NCI-H345 treated with DMSO at 0.1 percent for 48 hours (cell line): ENCODE results near the gene HSD17B11.
"Not testable (repeated sequence)": the region's sequence is repeated elsewhere in the genome, so short reads cannot be mapped to it uniquely, and the experiment has no call there.

Experiments
- DNase-seq: peaks from one replicate; lab custom pipeline; 2025; ENCODE audit not compliant: unreplicated experiment; lab: John Stamatoyannopoulos, UW

The HSD17B11 gene

DNA sequence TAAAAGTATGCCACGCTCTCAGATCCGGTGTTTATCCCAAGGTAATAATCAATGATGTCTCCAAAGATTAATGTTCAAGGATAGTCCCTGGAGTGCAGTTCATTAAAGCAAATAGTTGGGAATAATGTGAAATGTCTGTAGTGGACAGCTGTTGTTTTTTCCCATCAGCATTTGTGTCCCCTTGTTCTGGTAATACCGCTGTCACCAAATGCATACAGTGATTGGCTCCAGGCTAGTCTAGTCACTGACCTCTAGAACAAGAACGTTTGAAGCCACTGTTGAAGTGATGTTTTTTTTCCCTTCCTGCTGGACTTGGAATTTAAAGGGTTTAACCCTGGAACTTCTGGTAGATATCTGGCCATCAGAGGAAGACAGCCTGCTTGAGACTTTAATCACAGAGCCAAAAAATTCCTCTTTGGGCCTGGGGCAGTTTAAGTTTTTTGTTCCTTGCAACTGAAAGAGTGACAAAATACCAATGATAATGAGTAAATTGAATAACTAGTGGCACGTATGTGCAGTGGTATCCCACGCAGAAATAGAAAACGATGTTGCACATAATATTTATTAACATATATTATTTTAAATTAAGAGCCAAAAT lies 30.6 kb downstream of the HSD17B11 start:
- no peak for DNase-seq

DNA sequence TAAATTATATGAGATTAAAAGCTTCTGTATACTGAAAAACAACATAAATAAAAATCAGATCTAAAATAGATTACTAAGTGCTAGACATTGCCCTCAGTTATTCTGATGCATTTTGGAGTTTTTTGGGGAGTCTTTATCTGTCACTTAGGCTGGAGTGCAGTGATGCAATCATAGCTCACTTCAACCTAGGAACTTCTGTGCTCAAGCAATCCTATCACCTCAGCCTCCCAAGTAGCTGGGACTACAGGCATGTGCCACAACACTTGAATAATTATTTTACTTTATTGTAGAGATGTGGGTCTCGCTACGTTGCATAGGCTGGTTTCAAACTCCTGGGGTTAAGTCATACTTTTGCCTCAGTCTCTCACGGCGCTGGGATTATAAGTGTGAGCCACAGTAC lies 31.7 kb downstream of the HSD17B11 start:
- DNase-seq = no peak

- no peak for DNase-seq
These were observed 34.0 kb downstream of the HSD17B11 start for GRCh38 chr4:87356832-87357526.

DNA sequence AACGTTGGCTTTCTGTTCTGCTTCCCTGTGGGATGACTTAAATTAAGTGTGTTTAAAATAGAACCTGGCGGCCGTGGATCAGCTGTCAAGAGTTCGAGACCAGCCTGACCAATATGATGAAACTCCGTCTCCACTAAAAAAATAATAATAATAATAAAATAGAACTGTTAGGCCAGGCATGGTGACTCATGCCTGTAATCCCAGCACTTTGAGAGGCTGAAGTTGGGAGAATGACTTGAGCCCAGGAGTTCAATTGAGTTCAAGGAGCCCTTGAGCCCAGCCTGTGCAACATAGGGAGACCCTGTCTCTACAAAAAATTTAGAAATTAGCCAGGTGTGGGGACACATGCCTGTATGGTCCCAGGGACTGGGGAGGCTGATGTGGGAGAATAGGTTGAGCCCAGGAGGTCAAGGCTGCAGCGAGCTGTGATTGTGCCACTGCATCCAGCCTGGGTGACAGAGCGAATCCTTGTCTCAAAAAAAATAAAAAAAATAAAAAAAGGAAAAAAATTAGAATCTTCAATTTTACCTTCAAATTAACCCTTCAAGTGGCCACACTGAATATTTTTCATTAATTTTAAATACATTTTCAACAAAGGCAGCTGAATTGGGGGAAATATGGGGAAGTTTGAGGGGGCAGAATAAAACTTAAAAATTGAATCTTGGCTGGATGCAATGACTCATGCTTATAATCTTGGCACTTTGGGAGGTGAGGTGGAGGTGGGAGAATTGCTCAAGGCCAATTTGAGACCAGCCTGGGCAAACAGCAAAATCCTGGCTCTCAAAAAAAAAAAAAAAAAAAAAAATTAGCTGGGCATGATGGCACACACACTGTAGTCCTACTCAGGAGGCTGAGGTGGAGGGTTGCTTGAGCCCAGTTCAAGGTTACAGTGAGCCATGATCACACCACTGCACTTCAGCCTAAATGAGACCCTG lies 36.6 kb downstream of the HSD17B11 start:
- DNase-seq = no peak

DNA sequence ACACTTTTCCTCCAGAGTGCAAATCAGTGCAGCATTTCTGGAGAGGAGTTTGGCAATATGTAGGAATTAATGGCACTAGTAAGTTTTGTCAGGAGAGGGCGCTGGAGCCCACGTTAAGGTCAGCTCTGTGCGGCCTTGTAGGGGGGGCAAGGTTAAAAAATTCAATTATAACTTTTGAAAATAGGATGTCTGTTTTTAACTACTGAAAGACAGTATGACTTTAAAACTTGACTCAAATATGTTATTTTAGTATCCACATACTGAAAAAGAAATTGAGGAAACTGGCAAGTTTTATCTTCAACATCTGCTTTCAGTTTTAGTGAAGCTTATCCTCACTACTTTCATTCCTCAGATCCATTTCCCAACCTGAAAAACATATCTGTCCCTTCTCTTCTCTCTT lies 37.4 kb downstream of the HSD17B11 start:
- DNase-seq = no peak

- DNase-seq = no peak
These were observed 45.8 kb downstream of the HSD17B11 start for GRCh38 chr4:87345139-87345538.

- no peak for DNase-seq
These were observed 48.1 kb downstream of the HSD17B11 start for GRCh38 chr4:87342872-87343271.

DNA sequence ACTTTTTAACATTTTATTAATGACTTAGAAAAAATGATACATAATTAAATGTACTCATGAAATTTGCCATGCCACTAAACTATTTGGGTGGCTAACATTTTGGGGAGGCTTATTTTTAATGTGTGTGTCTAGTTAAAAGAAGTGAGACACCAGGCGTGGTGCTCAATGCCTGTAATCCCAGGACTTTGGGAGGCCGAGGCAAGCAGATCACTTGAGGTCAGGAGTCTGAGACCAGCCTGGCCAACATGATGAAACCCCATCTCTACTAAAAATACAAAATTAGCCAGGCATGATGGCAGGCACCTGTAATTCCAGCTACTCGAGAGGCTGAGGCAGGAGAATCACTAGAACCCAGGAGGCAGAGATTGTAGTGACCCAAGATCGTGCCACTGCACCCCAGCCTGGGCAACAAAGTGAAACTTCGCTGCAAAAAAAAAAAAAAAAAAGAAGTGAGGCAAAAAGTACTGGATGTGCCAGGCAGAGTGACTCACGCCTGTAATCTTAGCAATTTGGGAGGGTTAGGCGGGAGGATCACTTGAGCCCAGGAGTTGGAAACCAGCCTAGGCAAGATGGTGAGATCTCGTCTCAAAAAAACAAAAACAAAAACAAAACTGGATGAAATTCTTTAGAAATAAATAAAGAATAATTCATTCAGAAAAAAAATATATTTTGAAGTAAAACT lies 48.9 kb downstream of the HSD17B11 start:
- not testable (repeated sequence) for DNase-seq

- no peak for DNase-seq
These were observed 51.5 kb downstream of the HSD17B11 start for GRCh38 chr4:87339440-87339839.

- DNase-seq = no peak
These were observed 53.6 kb downstream of the HSD17B11 start for GRCh38 chr4:87337361-87337760.

GRCh38 chr4:87333267-87333666 lies 57.7 kb downstream of the HSD17B11 start:
- no peak for DNase-seq

DNA sequence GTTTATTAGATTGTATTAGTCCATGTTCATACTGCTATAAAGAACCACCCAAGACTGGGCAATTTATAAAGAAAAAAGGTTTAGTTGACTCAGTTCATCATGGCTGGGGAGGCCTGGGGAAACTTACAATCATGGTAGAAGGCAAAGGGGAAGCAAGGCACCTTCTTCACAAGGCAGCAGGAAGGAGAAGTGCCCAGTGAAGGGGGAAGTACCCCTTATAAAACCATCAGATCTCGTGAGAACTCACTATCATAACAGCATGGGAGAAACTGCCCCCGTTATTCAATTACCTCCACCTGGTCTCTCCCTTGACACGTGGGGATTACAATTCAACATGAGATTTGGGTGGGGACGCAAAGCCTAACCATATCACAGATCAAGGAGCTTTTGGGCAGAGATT lies 60.2 kb downstream of the HSD17B11 start:
- no peak for DNase-seq

DNA sequence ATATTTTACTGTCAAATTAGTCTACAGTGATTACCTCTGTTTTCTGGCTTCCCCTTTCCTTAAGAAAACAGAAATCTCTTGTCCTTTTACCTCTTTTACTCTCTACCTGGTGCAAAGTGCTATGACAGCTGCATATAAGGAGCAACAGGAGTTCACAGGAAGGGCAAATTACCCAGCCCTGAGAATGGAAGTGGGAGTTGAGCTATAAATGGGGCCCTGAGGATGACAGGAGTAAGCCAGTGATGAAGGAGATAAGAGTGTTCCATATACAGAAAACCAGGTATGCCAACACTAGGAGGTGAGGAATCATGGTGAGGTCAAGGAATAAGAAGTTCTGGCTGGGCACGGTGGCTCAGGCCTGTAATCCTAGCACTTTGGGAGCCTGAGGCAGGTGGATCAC lies 63.9 kb downstream of the HSD17B11 start:
- no peak for DNase-seq

DNA sequence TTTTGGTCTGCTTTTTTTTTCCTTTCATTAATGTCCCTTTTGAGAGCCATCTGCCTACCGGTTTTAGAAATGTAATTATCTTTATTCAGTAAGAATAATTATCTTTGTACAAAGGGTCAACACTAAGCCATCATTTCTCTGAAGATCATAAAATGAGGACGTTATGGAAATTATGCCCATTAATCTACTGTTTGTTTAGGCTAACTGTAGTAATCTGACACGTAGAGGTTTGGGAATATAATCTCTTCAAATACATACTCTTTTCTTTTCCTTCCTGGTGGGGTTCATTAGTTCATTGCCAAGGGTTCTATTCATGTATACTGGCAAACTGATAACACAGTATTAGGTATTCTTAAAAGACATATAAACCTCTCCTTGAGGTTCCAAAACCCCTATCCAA lies 64.5 kb downstream of the HSD17B11 start:
- DNase-seq = no peak

DNA sequence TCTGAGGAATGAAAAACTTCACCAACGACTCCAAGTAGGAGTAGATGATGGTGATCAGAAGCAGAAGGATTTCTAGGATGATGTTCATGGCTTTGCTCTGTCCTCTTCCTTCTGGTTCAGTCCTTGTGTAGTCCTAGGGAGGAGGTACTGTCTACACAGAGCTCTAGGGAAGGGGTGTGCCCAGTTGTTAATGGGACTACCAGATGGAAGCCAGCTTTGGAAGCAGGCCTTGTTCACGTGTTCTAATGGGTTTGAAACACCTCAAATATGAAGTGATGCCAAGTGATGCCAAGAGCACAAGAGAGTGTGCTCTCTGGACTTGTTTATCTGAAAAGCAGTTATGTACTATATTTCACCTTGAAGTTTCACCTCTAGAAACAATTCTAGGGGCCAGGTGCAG lies 68.2 kb downstream of the HSD17B11 start, which contains the start of gene HSD17B13:
HSD17B13 (minus strand) TSS at position 129 of the 400 bp plus-strand sequence; CDS start at position 88, 41 bp downstream.
- no peak for DNase-seq

- no peak for DNase-seq
These were observed 69.1 kb downstream of the HSD17B11 start for GRCh38 chr4:87321888-87322287.

- no peak for DNase-seq
These were observed 73.5 kb downstream of the HSD17B11 start for GRCh38 chr4:87317527-87317926.

- no peak for DNase-seq
These were observed 74.0 kb downstream of the HSD17B11 start for GRCh38 chr4:87316961-87317360.

DNA sequence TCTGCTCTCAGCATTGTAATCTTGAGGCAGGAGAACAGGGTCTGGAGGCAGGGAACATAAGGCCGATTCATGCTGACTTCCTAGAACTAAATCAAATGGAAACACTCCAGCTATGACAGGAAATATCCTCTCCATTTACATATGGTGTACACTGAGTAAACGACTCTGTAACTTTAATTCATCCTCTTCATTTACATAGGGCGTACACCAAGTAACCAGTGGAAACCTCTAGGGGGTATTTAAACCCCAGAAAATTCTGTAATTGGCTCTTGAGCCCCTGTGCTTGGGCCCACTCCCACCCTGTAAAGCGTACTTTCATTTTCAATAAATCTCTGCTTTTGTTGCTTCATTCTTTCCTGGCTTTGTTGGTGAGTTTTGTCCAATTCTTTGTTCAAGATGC lies 76.0 kb downstream of the HSD17B11 start:
- DNase-seq = not testable (repeated sequence)

- DNase-seq = no peak
These were observed 77.2 kb downstream of the HSD17B11 start for GRCh38 chr4:87313756-87314155.

- DNase-seq = no peak
These were observed 79.3 kb downstream of the HSD17B11 start for GRCh38 chr4:87311684-87312083.
